B cell (primary cell): ENCODE results near the gene COL8A2. TPM values are rescaled to one million over a fixed set of nuclear protein-coding genes. Genes with fewer than 3 reads are reported as not detected.

Source experiments
- ATAC-seq: fragments of 200-7000 bp; cut with Tn5 transposase; one replicate; pipeline ENCODE4 v1.10.0; 2021; ENCODE audit warnings: low read depth, mild to moderate bottlenecking, moderate number of reproducible peaks, moderate library complexity
- CTCF ChIA-PET: fragments of 350-600 bp; sonication (Branson Sonifier 250); formaldehyde crosslinking; loops from one replicate; lab custom pipeline; 2021; ENCODE audit warnings: antibody characterized with exemption, inconsistent platforms; lab: Charles Lee
- POLR2A ChIA-PET: fragments of 350-600 bp; sonication (Branson Sonifier 250); formaldehyde crosslinking; loops from one replicate; lab custom pipeline; 2021; ENCODE audit warnings: antibody characterized with exemption; lab: Charles Lee
- DNase-seq: peaks from one replicate; pipeline ENCODE4 v3.0.0; 2013
- H2AFZ ChIP-seq: 2 replicates; pipeline ENCODE4 v1.6.1; 2012; ENCODE audit warnings: mild to moderate bottlenecking, low read depth, low read length; ENCODE audit not compliant: insufficient read depth, poor library complexity, severe bottlenecking
- H3K27ac ChIP-seq, 2 donors: 1 replicate in 1 of 2; 2 replicates in 1 of 2; pipeline ENCODE4 v1.5.1; 2012 to 2013; ENCODE audit warnings: low read length in 2 of 2, mild to moderate bottlenecking in 2 of 2, moderate library complexity in 1 of 2
- H3K27me3 ChIP-seq, 4 experiments: fragments of 200-600 bp in 1 of 4; sonication (generic) in 1 of 4; replicated peaks in 1 of 4; 1 replicate in 2 of 4; 2 replicates in 2 of 4; pipeline versions ENCODE4 v1.6.1 to v1.7.0; 2013 to 2016; ENCODE audit warnings: low read length in 3 of 4, mild to moderate bottlenecking in 2 of 4, mixed read lengths in 1 of 4, moderate library complexity in 1 of 4; ENCODE audit not compliant: insufficient read depth in 4 of 4, control insufficient read depth in 3 of 4; ENCODE audit errors: control extremely low read depth in 1 of 4
- H3K36me3 ChIP-seq, 2 experiments: replicated peaks in 1 of 2; 1 replicate in 1 of 2; 2 replicates in 1 of 2; pipeline versions ENCODE4 v1.6.1 to v1.7.1; 2013; ENCODE audit warnings: low read length in 1 of 2; ENCODE audit not compliant: insufficient read depth in 2 of 2, control insufficient read depth in 1 of 2; ENCODE audit errors: control extremely low read depth in 1 of 2, extremely low read depth in 1 of 2
- H3K4me1 ChIP-seq, 2 donors: fragments of 200-600 bp in 1 of 2; sonication (generic) in 1 of 2; 1 replicate in 1 of 2; 2 replicates in 1 of 2; pipeline versions ENCODE4 v1.5.1 to v1.6.1; 2013 to 2017; ENCODE audit warnings: low read length in 2 of 2; ENCODE audit not compliant: control insufficient read depth in 2 of 2, insufficient read depth in 2 of 2
- H3K4me2 ChIP-seq: replicated peaks from 2 replicates; pipeline ENCODE3; 2012; ENCODE audit warnings: mild to moderate bottlenecking, low read depth, low read length; ENCODE audit not compliant: poor library complexity, severe bottlenecking
- H3K4me3 ChIP-seq, 5 experiments: fragments of 200-600 bp in 1 of 5; sonication (generic) in 1 of 5; 1 replicate in 3 of 5; 2 replicates in 2 of 5; pipeline versions ENCODE4 v1.5.1 to v1.7.0; 2011 to 2016; ENCODE audit warnings: low read length in 4 of 5, mild to moderate bottlenecking in 4 of 5, low read depth in 2 of 5, control low read depth in 1 of 5, moderate library complexity in 1 of 5; ENCODE audit not compliant: insufficient read depth in 1 of 5; ENCODE audit errors: control extremely low read depth in 1 of 5, extremely low read depth in 1 of 5
- H3K79me2 ChIP-seq: fragments of 200-600 bp; sonication (generic); one replicate; pipeline ENCODE4 v1.6.0; 2016; ENCODE audit warnings: low read length; ENCODE audit not compliant: control insufficient read depth, insufficient read depth
- H3K9ac ChIP-seq: fragments of 200-600 bp; sonication (generic); 2 replicates; pipeline ENCODE4 v1.6.1; 2017; ENCODE audit warnings: mild to moderate bottlenecking, low read length, moderate library complexity
- H3K9me3 ChIP-seq, 3 donors: one replicate each; pipeline versions ENCODE4 v1.6.1 to v1.7.1; 2013; ENCODE audit warnings: low read length in 2 of 3; ENCODE audit not compliant: control insufficient read depth in 2 of 3, insufficient read depth in 1 of 3; ENCODE audit errors: control extremely low read depth in 1 of 3
- H4K20me1 ChIP-seq: 2 replicates; pipeline ENCODE4 v1.6.0; 2012; ENCODE audit warnings: mild to moderate bottlenecking, low read length; ENCODE audit not compliant: insufficient read depth, control insufficient read depth, poor library complexity, severe bottlenecking
- H3K27ac Mint-ChIP-seq: one replicate; pipeline ENCODE4 v1.8.0; 2021; ENCODE audit warnings: mixed read lengths
- H3K27me3 Mint-ChIP-seq: one replicate; pipeline ENCODE4 v1.8.0; 2021; ENCODE audit warnings: mixed read lengths
- H3K4me1 Mint-ChIP-seq: one replicate; pipeline ENCODE4 v1.8.0; 2021; ENCODE audit warnings: mixed read lengths
- H3K4me3 Mint-ChIP-seq: one replicate; pipeline ENCODE4 v1.8.0; 2021; ENCODE audit warnings: mixed read lengths
- H3K9me3 Mint-ChIP-seq: one replicate; pipeline ENCODE4 v1.8.0; 2022; ENCODE audit warnings: mixed read lengths; ENCODE audit not compliant: insufficient read depth
- CTCF ChIP-seq: fragments of 200-600 bp; IDR thresholded peaks from one replicate; pipeline ENCODE4 v1.8.0; 2022; ENCODE audit warnings: antibody characterized with exemption, mild to moderate bottlenecking
- EZH2 ChIP-seq: IDR thresholded peaks from 2 replicates; pipeline ENCODE4 v1.6.1; 2012; ENCODE audit warnings: borderline replicate concordance, low read depth, mild to moderate bottlenecking, moderate library complexity, low read length; ENCODE audit not compliant: insufficient read depth, poor library complexity, severe bottlenecking
- WGBS: methylation state at CpG from one replicate; pipeline ENCODE4 v1.1.5; 2013; ENCODE audit warnings: missing lambda C conversion rate; ENCODE audit not compliant: insufficient coverage; 5-methylcytosine and 5-hydroxymethylcytosine counted together
- intact Hi-C: fragments of 100-400 bp; cut with micrococcal nuclease; formaldehyde crosslinking; loops from one replicate; pipeline ENCODE4 v1.10.0; 2022
- polyA plus RNA-seq: library from polyadenylated mRNA; depleted of rRNA; stranded (reverse); fragments of >200 nt; gene quantifications from 2 replicates; pipeline ENCODE4 v1.2.3, GENCODE V29; 2012
- total RNA-seq, 2 donors: library from RNA; stranded (reverse); fragments of 120-200 nt in 1 of 2; gene quantifications; 1 replicate in 1 of 2; 2 replicates in 1 of 2; pipeline versions ENCODE4 v1.2.3 to v1.2.4, GENCODE V29; 2013 to 2022

The COL8A2 gene
- total and polyA plus RNA-seq, 2 donors (not counting 1 experiment from before 2014, with no cell fraction given), result 0.17 TPM; not detected in 1

DNA sequence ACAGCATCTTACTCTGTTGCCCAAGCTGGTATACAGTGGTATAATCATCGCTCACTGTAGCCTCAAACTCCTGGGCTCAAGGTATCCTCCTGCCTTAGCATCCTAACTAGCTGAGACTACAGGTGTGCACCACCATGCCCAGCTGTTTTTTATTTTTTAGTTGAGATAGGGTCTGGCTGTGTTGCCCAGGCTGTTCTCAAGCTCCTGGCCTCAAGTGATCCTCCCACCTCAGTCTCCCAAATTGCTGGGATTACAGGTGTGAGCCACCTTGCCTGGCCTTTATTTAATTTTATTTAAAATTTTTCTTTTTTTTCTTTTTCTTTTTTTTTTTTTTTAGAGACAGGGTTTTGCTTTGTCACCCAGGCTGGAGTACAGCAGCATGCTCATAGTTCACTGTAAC lies 40.1 kb upstream of the COL8A2 start:
- intact Hi-C loops, result no loop called here
- Mint-ChIP-seq H3K4me3 (no peak overlapping the region), H3K27ac (no peak overlapping the region), H3K9me3 (no peaks in the 10 kb centered on the region), H3K27me3 (no peaks in the 10 kb centered on the region), H3K4me1 (peaks cover 49% of the 10 kb centered on the region)
- POLR2A ChIA-PET, result no interaction called here
- DNase-seq, result no peak
- H3K9me3 ChIP-seq, result no peaks in the 10 kb centered on the region
- no peak overlapping the region for H3K4me3 ChIP-seq
- CTCF ChIA-PET, result interaction anchor here (0.7 to 7.2 kb wide), 4 partner anchors 14 to 461 kb away, joined by 5 to 63 read pairs (median 6); partner anchors contain the start of gene TRAPPC3
- H3K4me2 ChIP-seq, result no peak overlapping the region
- peaks cover 28 to 38% of the 10 kb centered on the region in 2 donors for H3K4me1 ChIP-seq
- H2AFZ ChIP-seq, result no peak overlapping the region
- WGBS, result no CpG with 5 or more reads among the region's 1 CpG
- no peak overlapping the region for H3K27ac ChIP-seq
- H3K36me3 ChIP-seq, result peaks cover 0 to 7% of the 10 kb centered on the region in 2 experiments
- H3K27me3 ChIP-seq, result no peaks in the 10 kb centered on the region
- H3K79me2 ChIP-seq, result peaks cover 90% of the 10 kb centered on the region
- no peak for TF ChIP-seq EZH2
- TF ChIP-seq CTCF, result no peak
- peaks cover 25% of the 10 kb centered on the region for H4K20me1 ChIP-seq
- no peak overlapping the region for H3K9ac ChIP-seq
- ATAC-seq, result no peak

DNA sequence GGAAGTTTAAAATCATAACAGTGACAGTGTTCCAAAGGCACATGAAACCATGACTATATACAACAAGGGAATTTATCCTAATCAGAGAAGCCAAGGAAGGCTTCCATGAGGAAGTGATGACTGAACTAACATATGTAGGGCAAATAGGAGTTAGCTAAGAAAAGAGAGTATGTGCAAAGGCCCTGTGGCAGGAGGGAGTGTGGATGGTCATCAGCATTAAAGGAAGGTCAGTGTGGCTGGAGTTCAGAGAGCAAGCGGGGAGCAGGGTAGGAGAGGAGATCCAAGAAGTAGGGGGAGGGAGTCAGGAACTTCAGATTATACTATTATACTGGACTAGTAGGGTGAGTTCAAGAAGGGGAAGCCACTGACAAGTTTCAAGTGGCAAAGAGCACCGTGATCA lies 39.3 kb upstream of the COL8A2 start:
- Mint-ChIP-seq H3K27me3 (no peaks in the 10 kb centered on the region), H3K9me3 (no peaks in the 10 kb centered on the region), H3K27ac (no peak overlapping the region), H3K4me1 (peaks cover 57% of the 10 kb centered on the region), H3K4me3 (no peak overlapping the region)
- no peak overlapping the region for H3K4me3 ChIP-seq
- ChIA-PET POLR2A (no interaction called here), CTCF (interaction anchor here (1.3 to 7.2 kb wide), 3 partner anchors 14 to 121 kb away, joined by 5 to 63 read pairs (median 51); partner anchors contain the start of gene TRAPPC3)
- no peaks in the 10 kb centered on the region for H3K27me3 ChIP-seq
- H2AFZ ChIP-seq, result no peak overlapping the region
- peaks cover 36 to 46% of the 10 kb centered on the region in 2 donors for H3K4me1 ChIP-seq
- intact Hi-C loops, result no loop called here
- H3K4me2 ChIP-seq, result no peak overlapping the region
- peaks cover 24% of the 10 kb centered on the region for H4K20me1 ChIP-seq
- H3K79me2 ChIP-seq, result peaks cover 94% of the 10 kb centered on the region
- ATAC-seq (no peak), DNase-seq (no peak)
- H3K9me3 ChIP-seq, result no peaks in the 10 kb centered on the region
- 50% methylated on average over 2 of the region's 2 CpGs for WGBS
- H3K9ac ChIP-seq, result no peak overlapping the region
- TF ChIP-seq EZH2, result no peak
- no peak for TF ChIP-seq CTCF
- H3K27ac ChIP-seq, result no peak overlapping the region
- peaks cover 0 to 7% of the 10 kb centered on the region in 2 experiments for H3K36me3 ChIP-seq
